Fibroblast of skin of right quadriceps (primary cell): ENCODE data around the gene CNTNAP3.
"Not testable (repeated sequence)": the region's sequence is repeated elsewhere in the genome, so short reads cannot be mapped to it uniquely, and the experiment has no call there.

Experiments used
- DNase-seq: peaks from one replicate; pipeline ENCODE4 v3.0.0-alpha.2; 2013

Gene CNTNAP3

GRCh38 chr9:39067683-39068082, 220.3 kb downstream of the CNTNAP3 start:
- DNase-seq: not testable (repeated sequence)

GRCh38 chr9:39062966-39063365, 225.0 kb downstream of the CNTNAP3 start:
- DNase-seq: not testable (repeated sequence)

GRCh38 chr9:39054453-39054852, 233.5 kb downstream of the CNTNAP3 start:
- not testable (repeated sequence) for DNase-seq

- DNase-seq: not testable (repeated sequence)
Observed at GRCh38 chr9:39046833-39047232, 241.1 kb downstream of the CNTNAP3 start.

GRCh38 chr9:39042352-39042803, 245.6 kb downstream of the CNTNAP3 start:
- not testable (repeated sequence) for DNase-seq

GRCh38 chr9:39041774-39042173, 246.2 kb downstream of the CNTNAP3 start:
- not testable (repeated sequence) for DNase-seq

GRCh38 chr9:39039148-39039547, 248.8 kb downstream of the CNTNAP3 start:
- DNase-seq: not testable (repeated sequence)

GRCh38 chr9:39038221-39038620, 249.7 kb downstream of the CNTNAP3 start:
- not testable (repeated sequence) for DNase-seq

- DNase-seq: not testable (repeated sequence)
Observed at GRCh38 chr9:39033849-39034248, 254.1 kb downstream of the CNTNAP3 start.

- DNase-seq: peak; percentile 11
Observed at GRCh38 chr9:39030204-39031019, 257.6 kb downstream of the CNTNAP3 start.

GRCh38 chr9:39028855-39029254, 259.1 kb downstream of the CNTNAP3 start:
- DNase-seq: not testable (repeated sequence)

- not testable (repeated sequence) for DNase-seq
Observed at GRCh38 chr9:39028168-39028567, 259.8 kb downstream of the CNTNAP3 start.

- not testable (repeated sequence) for DNase-seq
Observed at GRCh38 chr9:39025911-39026588, 261.9 kb downstream of the CNTNAP3 start.
